Sciatic nerve (tissue), 2 donors: ENCODE data around the gene KRTAP27-1. TPM values are rescaled to one million over a fixed set of nuclear protein-coding genes. Genes with fewer than 3 reads are reported as not detected.

Source experiments
- ATAC-seq: fragments of 200-7000 bp; cut with Tn5 transposase; one replicate; pipeline ENCODE4 v1.9.1; 2020; ENCODE audit warnings: mild to moderate bottlenecking, moderate library complexity
- DNase-seq: peaks from one replicate; pipeline ENCODE4 v3.0.0-alpha.2; 2020; ENCODE audit warnings: low spot score
- intact Hi-C: fragments of 100-400 bp; cut with DNase I; formaldehyde crosslinking; loops from one replicate; pipeline ENCODE4 v1.14.2; 2022
- microRNA-seq: library from miRNA; unstranded; fragments of <30 nt; microRNA quantifications from one replicate; pipeline ENCODE4 v1.2.0, GENCODE V29; 2020
- total RNA-seq: library from RNA; stranded (reverse); fragmentation: NEBNext Ultra II Directional; extraction: Animal tissue kit (Norgen Biotek cat#: 25700); gene quantifications from one replicate; pipeline ENCODE4 v1.2.1, GENCODE V29; 2021
- donor health status: DM: no; HTN: no; CAD: no.
- donor health status: DM: no; HTN: no; CAD: no.

Gene KRTAP27-1
- total RNA-seq, 1 donor from 2014 or later, result not detected

GRCh38 chr21:30315701-30316100 is 21.8 kb downstream of the KRTAP27-1 start:
- ATAC-seq (no peak), DNase-seq (no peak)
- intact Hi-C loops, result no loop called here

GRCh38 chr21:30306884-30307283 is 30.6 kb downstream of the KRTAP27-1 start:
- DNase-seq, result no peak
- intact Hi-C loops, result no loop called here
- no peak for ATAC-seq

GRCh38 chr21:30305136-30305535 is 32.4 kb downstream of the KRTAP27-1 start:
- intact Hi-C loops, result no loop called here
- ATAC-seq (no peak), DNase-seq (no peak)

- intact Hi-C loops, result no loop called here
- no peak for DNase-seq
- ATAC-seq, result no peak
Observed at GRCh38 chr21:30289215-30289614, 48.3 kb downstream of the KRTAP27-1 start, which contains the start of gene KRTAP25-1. Gene KRTAP25-1 (minus strand): TSS chr21:30289514. CDS start chr21:30289490, 24 bp downstream.

Small RNA genes within 50 kb of the gene (microRNA-seq; reads per million reads assigned to microRNA genes)
- not detected for gene MIR4327

Other genes with a start within 250 kb of the KRTAP27-1 start
- not detected for gene CLDN17, start 170.9 kb downstream of the KRTAP27-1 start, total RNA-seq
- gene CLDN8, start 121.6 kb downstream of the KRTAP27-1 start, total RNA-seq, result not detected
- gene KRTAP24-1, start 54.7 kb downstream of the KRTAP27-1 start, total RNA-seq, result not detected
- not detected for gene KRTAP25-1, start 48.2 kb downstream of the KRTAP27-1 start, total RNA-seq
- gene KRTAP26-1, start 17.4 kb downstream of the KRTAP27-1 start, total RNA-seq, result not detected
- gene KRTAP23-1, start 10.9 kb upstream of the KRTAP27-1 start, total RNA-seq, result not detected
- not detected for gene KRTAP13-2, start 34.6 kb upstream of the KRTAP27-1 start, total RNA-seq
- not detected for gene KRTAP13-1, start 58.3 kb upstream of the KRTAP27-1 start, total RNA-seq
- gene KRTAP13-3, start 88.2 kb upstream of the KRTAP27-1 start, total RNA-seq, result not detected
- gene KRTAP13-4, start 92.5 kb upstream of the KRTAP27-1 start, total RNA-seq, result not detected
- not detected for gene KRTAP15-1, start 102.6 kb upstream of the KRTAP27-1 start, total RNA-seq
- not detected for gene KRTAP19-1, start 142.7 kb upstream of the KRTAP27-1 start, total RNA-seq
- gene KRTAP19-2, start 149.7 kb upstream of the KRTAP27-1 start, total RNA-seq, result not detected
- not detected for gene KRTAP19-3, start 154.3 kb upstream of the KRTAP27-1 start, total RNA-seq
- not detected for gene KRTAP19-4, start 159.5 kb upstream of the KRTAP27-1 start, total RNA-seq
- not detected for gene KRTAP19-5, start 164.4 kb upstream of the KRTAP27-1 start, total RNA-seq
- not detected for gene KRTAP19-6, start 204.2 kb upstream of the KRTAP27-1 start, total RNA-seq
- gene KRTAP19-7, start 223.6 kb upstream of the KRTAP27-1 start, total RNA-seq, result not detected